ENCODE results near the gene GARNL3.
A peak's percentile ranks its signal among the peaks of the same experiment; 100 is the strongest.

The GARNL3 gene

DNA sequence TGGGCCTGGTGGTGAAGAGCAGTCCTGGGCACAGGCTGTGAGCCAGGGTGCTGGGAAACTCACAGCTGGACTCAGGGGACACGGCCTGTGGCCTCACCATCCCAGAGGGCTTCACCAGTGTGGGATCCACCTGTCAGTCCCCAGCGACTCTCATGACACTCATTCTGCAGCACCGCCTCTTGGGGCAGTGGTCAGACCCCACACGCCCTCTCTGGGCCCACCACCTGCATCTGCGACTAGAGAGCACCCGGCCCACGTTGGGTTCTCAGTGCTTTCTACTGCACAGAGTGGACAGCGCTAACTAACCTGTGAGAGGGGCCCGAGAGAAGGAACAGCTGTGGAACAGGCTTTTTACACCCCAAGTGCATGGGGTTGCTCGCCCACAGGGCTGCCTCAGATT lies 45.8 kb upstream of the GARNL3 start:
- no peak overlapping the region for H3K18ac ChIP-seq (ENCODE audit: low read length)
- H4K5ac ChIP-seq (ENCODE audit: low read length): no peak overlapping the region
- H2BK120ac ChIP-seq (ENCODE audit: low read depth, low read length): no peak overlapping the region
- H3K4me3 ChIP-seq (ENCODE audit: low read length): no peak overlapping the region
- H3K23ac ChIP-seq (ENCODE audit: low read length): no peak overlapping the region
- no peak overlapping the region for H2AK5ac ChIP-seq (ENCODE audit: low read length)
- no CpG with 5 or more reads among the region's 10 CpGs for WGBS (ENCODE audit: extremely low coverage, insufficient coverage, low lambda C conversion rate)
- no peaks in the 10 kb centered on the region for H3K79me2 ChIP-seq (ENCODE audit: control insufficient read depth, insufficient read depth, low read length)
- no peak overlapping the region for H3K56ac ChIP-seq (ENCODE audit: low read length)
- no peak overlapping the region for H3K27ac ChIP-seq (ENCODE audit: low read depth, low read length)
- H3K4me1 ChIP-seq (ENCODE audit: control insufficient read depth, low read depth, low read length): no peaks in the 10 kb centered on the region
- H3K79me1 ChIP-seq (ENCODE audit: low read length): no peaks in the 10 kb centered on the region
- no peaks in the 10 kb centered on the region for H3K36me3 ChIP-seq (ENCODE audit: control insufficient read depth, insufficient read depth, low read length)
- H3K4me2 ChIP-seq (ENCODE audit: low read length): no peak overlapping the region
- H3K4ac ChIP-seq (ENCODE audit: low read depth, low read length): no peak overlapping the region
- DNase-seq: no peak
- no peak overlapping the region for H2BK15ac ChIP-seq (replicated peaks; ENCODE audit: low read depth)
- H4K8ac ChIP-seq (ENCODE audit: low read depth, low read length): no peak overlapping the region
- no peak overlapping the region for H2BK5ac ChIP-seq (ENCODE audit: low read length)
- no peak overlapping the region for H3K9ac ChIP-seq (ENCODE audit: low read length)
- no peaks in the 10 kb centered on the region for H3K27me3 ChIP-seq (ENCODE audit: insufficient read depth, low read length, poor library complexity)

DNA sequence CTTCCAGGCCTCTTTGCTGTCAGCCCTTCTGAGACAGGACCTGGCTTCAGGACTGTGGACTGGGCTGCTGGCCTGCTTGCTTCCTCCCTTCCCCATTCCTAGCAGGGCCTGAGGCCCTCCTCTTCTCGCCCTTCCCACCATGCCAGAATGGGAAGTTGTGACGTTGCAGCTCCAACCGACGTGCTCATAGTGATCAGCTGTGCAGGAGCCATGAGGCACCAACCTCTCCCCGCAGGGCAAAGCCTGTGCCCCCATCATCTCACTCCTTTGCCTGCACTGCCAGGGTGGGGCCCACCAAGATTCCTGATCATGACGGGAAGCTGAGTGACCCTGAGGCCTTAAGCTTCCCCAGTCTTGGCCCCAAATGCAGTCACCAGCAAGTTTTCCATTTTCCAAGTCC lies 45.1 kb upstream of the GARNL3 start:
- Histone ChIP-seq H3K27ac (ENCODE audit: low read depth, low read length) (no peak overlapping the region), H3K79me1 (ENCODE audit: low read length) (no peaks in the 10 kb centered on the region), H2BK15ac (replicated peaks; ENCODE audit: low read depth) (no peak overlapping the region), H4K8ac (ENCODE audit: low read depth, low read length) (no peak overlapping the region), H3K4me2 (ENCODE audit: low read length) (no peak overlapping the region), H3K4ac (ENCODE audit: low read depth, low read length) (no peak overlapping the region), H3K27me3 (ENCODE audit: insufficient read depth, low read length, poor library complexity) (no peaks in the 10 kb centered on the region), H3K4me1 (ENCODE audit: control insufficient read depth, low read depth, low read length) (no peaks in the 10 kb centered on the region), H3K79me2 (ENCODE audit: control insufficient read depth, insufficient read depth, low read length) (no peaks in the 10 kb centered on the region), H3K36me3 (ENCODE audit: control insufficient read depth, insufficient read depth, low read length) (no peaks in the 10 kb centered on the region), H2AK5ac (ENCODE audit: low read length) (no peak overlapping the region), H2BK5ac (ENCODE audit: low read length) (no peak overlapping the region), H3K56ac (ENCODE audit: low read length) (no peak overlapping the region), H3K9ac (ENCODE audit: low read length) (no peak overlapping the region), H3K4me3 (ENCODE audit: low read length) (no peak overlapping the region), H4K5ac (ENCODE audit: low read length) (no peak overlapping the region), H3K23ac (ENCODE audit: low read length) (no peak overlapping the region), H2BK120ac (ENCODE audit: low read depth, low read length) (no peak overlapping the region), H3K18ac (ENCODE audit: low read length) (no peak overlapping the region)
- DNase-seq: no peak
- WGBS (ENCODE audit: extremely low coverage, insufficient coverage, low lambda C conversion rate): no CpG with 5 or more reads among the region's 6 CpGs

GRCh38 chr9:127221695-127222094 lies 42.9 kb upstream of the GARNL3 start:
- H3K23ac ChIP-seq (ENCODE audit: low read length): no peak overlapping the region
- H2BK5ac ChIP-seq (ENCODE audit: low read length): no peak overlapping the region
- WGBS (ENCODE audit: extremely low coverage, insufficient coverage, low lambda C conversion rate): no CpG with 5 or more reads among the region's 2 CpGs
- H3K79me2 ChIP-seq (ENCODE audit: control insufficient read depth, insufficient read depth, low read length): no peaks in the 10 kb centered on the region
- no peak overlapping the region for H3K27ac ChIP-seq (ENCODE audit: low read depth, low read length)
- H3K4me1 ChIP-seq (ENCODE audit: control insufficient read depth, low read depth, low read length): no peaks in the 10 kb centered on the region
- DNase-seq: no peak
- H3K79me1 ChIP-seq (ENCODE audit: low read length): no peaks in the 10 kb centered on the region
- H3K4me2 ChIP-seq (ENCODE audit: low read length): no peak overlapping the region
- H2BK120ac ChIP-seq (ENCODE audit: low read depth, low read length): no peak overlapping the region
- H2AK5ac ChIP-seq (ENCODE audit: low read length): no peak overlapping the region
- no peak overlapping the region for H3K9ac ChIP-seq (ENCODE audit: low read length)
- H4K5ac ChIP-seq (ENCODE audit: low read length): no peak overlapping the region
- H3K4me3 ChIP-seq (ENCODE audit: low read length): no peak overlapping the region
- no peak overlapping the region for H3K4ac ChIP-seq (ENCODE audit: low read depth, low read length)
- no peaks in the 10 kb centered on the region for H3K36me3 ChIP-seq (ENCODE audit: control insufficient read depth, insufficient read depth, low read length)
- H2BK15ac ChIP-seq (replicated peaks; ENCODE audit: low read depth): no peak overlapping the region
- peaks cover 5% of the 10 kb centered on the region for H3K27me3 ChIP-seq (ENCODE audit: insufficient read depth, low read length, poor library complexity)
- H4K8ac ChIP-seq (ENCODE audit: low read depth, low read length): no peak overlapping the region
- H3K18ac ChIP-seq (ENCODE audit: low read length): no peak overlapping the region
- no peak overlapping the region for H3K56ac ChIP-seq (ENCODE audit: low read length)

- H2BK120ac ChIP-seq (ENCODE audit: low read depth, low read length): no peak overlapping the region
- H4K8ac ChIP-seq (ENCODE audit: low read depth, low read length): no peak overlapping the region
- no peak overlapping the region for H3K4me3 ChIP-seq (ENCODE audit: low read length)
- H3K4ac ChIP-seq (ENCODE audit: low read depth, low read length): no peak overlapping the region
- no peak overlapping the region for H3K27ac ChIP-seq (ENCODE audit: low read depth, low read length)
- no peak overlapping the region for H4K5ac ChIP-seq (ENCODE audit: low read length)
- no peak overlapping the region for H3K23ac ChIP-seq (ENCODE audit: low read length)
- DNase-seq: no peak
- no CpG with 5 or more reads among the region's 15 CpGs for WGBS (ENCODE audit: extremely low coverage, insufficient coverage, low lambda C conversion rate)
- H3K36me3 ChIP-seq (ENCODE audit: control insufficient read depth, insufficient read depth, low read length): no peaks in the 10 kb centered on the region
- H3K4me1 ChIP-seq (ENCODE audit: control insufficient read depth, low read depth, low read length): no peaks in the 10 kb centered on the region
- no peak overlapping the region for H2AK5ac ChIP-seq (ENCODE audit: low read length)
- peaks cover 7% of the 10 kb centered on the region for H3K27me3 ChIP-seq (ENCODE audit: insufficient read depth, low read length, poor library complexity)
- no peak overlapping the region for H2BK5ac ChIP-seq (ENCODE audit: low read length)
- H3K9ac ChIP-seq (ENCODE audit: low read length): no peak overlapping the region
- H3K79me1 ChIP-seq (ENCODE audit: low read length): no peaks in the 10 kb centered on the region
- H3K56ac ChIP-seq (ENCODE audit: low read length): no peak overlapping the region
- H3K18ac ChIP-seq (ENCODE audit: low read length): no peak overlapping the region
- no peak overlapping the region for H3K4me2 ChIP-seq (ENCODE audit: low read length)
- no peak overlapping the region for H2BK15ac ChIP-seq (replicated peaks; ENCODE audit: low read depth)
- no peaks in the 10 kb centered on the region for H3K79me2 ChIP-seq (ENCODE audit: control insufficient read depth, insufficient read depth, low read length)
These were observed 42.0 kb upstream of the GARNL3 start for GRCh38 chr9:127222388-127223095.

GRCh38 chr9:127223266-127223665 lies 41.3 kb upstream of the GARNL3 start:
- Histone ChIP-seq H2BK15ac (replicated peaks; ENCODE audit: low read depth) (no peak overlapping the region), H3K27me3 (ENCODE audit: insufficient read depth, low read length, poor library complexity) (peaks cover 7% of the 10 kb centered on the region), H3K4ac (ENCODE audit: low read depth, low read length) (no peak overlapping the region), H3K18ac (ENCODE audit: low read length) (no peak overlapping the region), H3K79me1 (ENCODE audit: low read length) (no peaks in the 10 kb centered on the region), H2BK5ac (ENCODE audit: low read length) (no peak overlapping the region), H3K4me1 (ENCODE audit: control insufficient read depth, low read depth, low read length) (no peaks in the 10 kb centered on the region), H3K27ac (ENCODE audit: low read depth, low read length) (no peak overlapping the region), H2BK120ac (ENCODE audit: low read depth, low read length) (no peak overlapping the region), H3K4me3 (ENCODE audit: low read length) (no peak overlapping the region), H3K4me2 (ENCODE audit: low read length) (no peak overlapping the region), H3K9ac (ENCODE audit: low read length) (no peak overlapping the region), H3K36me3 (ENCODE audit: control insufficient read depth, insufficient read depth, low read length) (no peaks in the 10 kb centered on the region), H3K23ac (ENCODE audit: low read length) (no peak overlapping the region), H3K56ac (ENCODE audit: low read length) (no peak overlapping the region), H4K5ac (ENCODE audit: low read length) (no peak overlapping the region), H2AK5ac (ENCODE audit: low read length) (no peak overlapping the region), H3K79me2 (ENCODE audit: control insufficient read depth, insufficient read depth, low read length) (no peaks in the 10 kb centered on the region), H4K8ac (ENCODE audit: low read depth, low read length) (no peak overlapping the region)
- WGBS (ENCODE audit: extremely low coverage, insufficient coverage, low lambda C conversion rate): no CpG with 5 or more reads among the region's 4 CpGs
- DNase-seq: no peak

- Histone ChIP-seq H3K9ac (ENCODE audit: low read length) (no peak overlapping the region), H3K4ac (ENCODE audit: low read depth, low read length) (no peak overlapping the region), H3K4me1 (ENCODE audit: control insufficient read depth, low read depth, low read length) (no peaks in the 10 kb centered on the region), H2BK15ac (replicated peaks; ENCODE audit: low read depth) (no peak overlapping the region), H2BK120ac (ENCODE audit: low read depth, low read length) (no peak overlapping the region), H3K79me2 (ENCODE audit: control insufficient read depth, insufficient read depth, low read length) (no peaks in the 10 kb centered on the region), H3K27ac (ENCODE audit: low read depth, low read length) (no peak overlapping the region), H2AK5ac (ENCODE audit: low read length) (no peak overlapping the region), H3K23ac (ENCODE audit: low read length) (no peak overlapping the region), H3K4me2 (ENCODE audit: low read length) (peak overlapping the region; percentile 70), H3K36me3 (ENCODE audit: control insufficient read depth, insufficient read depth, low read length) (no peaks in the 10 kb centered on the region), H3K79me1 (ENCODE audit: low read length) (no peaks in the 10 kb centered on the region), H4K5ac (ENCODE audit: low read length) (no peak overlapping the region), H3K56ac (ENCODE audit: low read length) (peak overlapping the region; percentile 29), H4K8ac (ENCODE audit: low read depth, low read length) (no peak overlapping the region), H2BK5ac (ENCODE audit: low read length) (no peak overlapping the region), H3K27me3 (ENCODE audit: insufficient read depth, low read length, poor library complexity) (peaks cover 7% of the 10 kb centered on the region), H3K18ac (ENCODE audit: low read length) (no peak overlapping the region), H3K4me3 (ENCODE audit: low read length) (no peak overlapping the region)
- no CpG with 5 or more reads among the region's 8 CpGs for WGBS (ENCODE audit: extremely low coverage, insufficient coverage, low lambda C conversion rate)
- DNase-seq: no peak
These were observed 40.8 kb upstream of the GARNL3 start for GRCh38 chr9:127223810-127224177.
